SK-N-SH (cell line): ENCODE measurements around the gene CDS2. TPM values are rescaled to one million over a fixed set of nuclear protein-coding genes. Genes with fewer than 3 reads are reported as not detected.
"Not testable (repeated sequence)": the region's sequence is repeated elsewhere in the genome, so short reads cannot be mapped to it uniquely, and the experiment has no call there.

Experiments used
- CTCF ChIA-PET: fragments of 300-600, 350-600 bp; formaldehyde crosslinking; extraction: SDS; loops from one replicate; lab custom pipeline; 2021; lab: Yijun Ruan, JAX
- POLR2A ChIA-PET: fragments of 350-600 bp; sonication (Branson Sonifier 250); formaldehyde crosslinking; extraction: SDS; loops from one replicate; lab custom pipeline; 2020; ENCODE audit warnings: antibody characterized with exemption, inconsistent platforms; lab: Yijun Ruan, JAX
- DNase-seq: peaks from one replicate; pipeline ENCODE4 v3.0.0; 2012
- H2AFZ ChIP-seq: fragments of 200-600 bp; sonication (generic); 2 replicates; pipeline ENCODE4 v1.8.1; 2016; ENCODE audit warnings: antibody characterized with exemption, mild to moderate bottlenecking, low read depth
- H3F3A ChIP-seq: fragments of 200-600 bp; sonication (generic); replicated peaks from 2 replicates; pipeline ENCODE3; 2016; ENCODE audit warnings: antibody characterized with exemption, mild to moderate bottlenecking; ENCODE audit not compliant: insufficient read depth
- H3K27ac ChIP-seq, 2 experiments: fragments of 200-500 bp in 1 of 2; fragments of 200-600 bp in 1 of 2; sonication (Bioruptor generic) in 1 of 2; sonication (generic), shearing (Covaris generic) in 1 of 2; 2 replicates each; pipeline versions ENCODE4 v1.5.1 to v1.6.1; 2014 to 2016; ENCODE audit warnings: low read depth in 2 of 2, inconsistent platforms in 1 of 2, low read length in 1 of 2, mild to moderate bottlenecking in 1 of 2, mixed read lengths in 1 of 2
- H3K27me3 ChIP-seq: fragments of 200-600 bp; sonication (generic), shearing (Covaris generic); 2 replicates; pipeline ENCODE4 v1.6.1; 2016; ENCODE audit warnings: mixed run types; ENCODE audit not compliant: insufficient read depth
- H3K36me3 ChIP-seq, 2 experiments: fragments of 200-500 bp in 1 of 2; fragments of 200-600 bp in 1 of 2; sonication (Bioruptor generic) in 1 of 2; sonication (generic) in 1 of 2; replicated peaks in 1 of 2; 2 replicates each; pipeline versions ENCODE3 to v1.5.1; 2014 to 2016; ENCODE audit warnings: low read length in 1 of 2, mild to moderate bottlenecking in 1 of 2; ENCODE audit not compliant: insufficient read depth in 2 of 2, control insufficient read depth in 1 of 2
- H3K4me1 ChIP-seq, 2 experiments: fragments of 200-500 bp in 1 of 2; fragments of 200-600 bp in 1 of 2; sonication (Bioruptor generic) in 1 of 2; sonication (generic), shearing (Covaris generic) in 1 of 2; 2 replicates each; pipeline versions ENCODE4 v1.5.1 to v1.6.1; 2014 to 2016; ENCODE audit warnings: low read depth in 1 of 2, low read length in 1 of 2, mixed run types in 1 of 2; ENCODE audit not compliant: insufficient read depth in 2 of 2, control insufficient read depth in 1 of 2
- H3K4me2 ChIP-seq: fragments of 200-600 bp; sonication (generic), shearing (Covaris generic); 2 replicates; pipeline ENCODE4 v1.6.1; 2017; ENCODE audit warnings: mixed run types
- H3K4me3 ChIP-seq, 2 experiments: fragments of 200-500 bp in 1 of 2; fragments of 200-600 bp in 1 of 2; sonication (Bioruptor generic) in 1 of 2; sonication (generic), shearing (Covaris generic) in 1 of 2; 2 replicates each; pipeline versions ENCODE4 v1.5.1 to v1.8.1; 2014 to 2016; ENCODE audit warnings: low read depth in 2 of 2, inconsistent platforms in 1 of 2, low read length in 1 of 2, mild to moderate bottlenecking in 1 of 2, mixed read lengths in 1 of 2, moderate library complexity in 1 of 2
- H3K79me2 ChIP-seq: fragments of 200-600 bp; sonication (generic); 2 replicates; pipeline ENCODE4 v1.8.1; 2017; ENCODE audit warnings: mild to moderate bottlenecking; ENCODE audit not compliant: insufficient read depth
- H3K9ac ChIP-seq: fragments of 200-600 bp; sonication (generic); 2 replicates; pipeline ENCODE4 v1.6.1; 2017; ENCODE audit warnings: mixed run types
- H3K9me2 ChIP-seq: fragments of 200-600 bp; sonication (generic); 2 replicates; pipeline ENCODE4 v1.6.1; 2017; ENCODE audit warnings: mixed run types
- H3K9me3 ChIP-seq: fragments of 200-600 bp; sonication (generic); 2 replicates; pipeline ENCODE4 v1.6.1; 2017; ENCODE audit warnings: mixed run types, mild to moderate bottlenecking, moderate library complexity
- H4K20me1 ChIP-seq: fragments of 200-600 bp; sonication (generic); 2 replicates; pipeline ENCODE4 v1.6.1; 2017; ENCODE audit warnings: mild to moderate bottlenecking, mixed run types; ENCODE audit not compliant: insufficient read depth
- CHD2 ChIP-seq: fragments of 150-350 bp; IDR thresholded peaks from 2 replicates; pipeline ENCODE4 v1.6.1; 2018; ENCODE audit warnings: low read length; ENCODE audit not compliant: partially characterized antibody
- CTCF ChIP-seq: fragments of 200-600 bp; sonication (generic); IDR thresholded peaks from 2 replicates; pipeline ENCODE4 v1.6.1; 2017; ENCODE audit warnings: antibody characterized with exemption, mild to moderate bottlenecking, moderate library complexity
- ELF1 ChIP-seq: IDR thresholded peaks from 2 replicates; pipeline ENCODE4 v1.4.0; 2012
- EP300 ChIP-seq, 2 experiments: IDR thresholded peaks; 2 replicates each; pipeline versions ENCODE4 v1.4.0 to v1.6.1; 2012; ENCODE audit warnings: borderline replicate concordance in 1 of 2, low read depth in 1 of 2, low read length in 1 of 2
- EZH2phosphoT487 ChIP-seq: fragments of 200-600 bp; sonication (generic); IDR thresholded peaks from 2 replicates; pipeline ENCODE4 v1.6.1; 2017; ENCODE audit warnings: low read depth, mixed run types, mild to moderate bottlenecking, antibody characterized with exemption, moderate library complexity, borderline replicate concordance
- FOSL2 ChIP-seq: IDR thresholded peaks from 2 replicates; pipeline ENCODE4 v1.4.0; 2012; ENCODE audit warnings: low read depth, mild to moderate bottlenecking, moderate library complexity, borderline replicate concordance
- FOXJ3 ChIP-seq: sonication (generic); formaldehyde crosslinking; IDR thresholded peaks from 2 replicates; pipeline ENCODE4 v1.5.1; 2020; ENCODE audit warnings: mild to moderate bottlenecking, missing genetic modification reagents
- GATA2 ChIP-seq: sonication (generic); formaldehyde crosslinking; IDR thresholded peaks from 2 replicates; pipeline ENCODE4 v1.5.0; 2020; ENCODE audit warnings: mild to moderate bottlenecking, missing genetic modification reagents
- IRF3 ChIP-seq: fragments of 150-350 bp; IDR thresholded peaks from 2 replicates; pipeline ENCODE4 v1.6.1; 2016; ENCODE audit warnings: mild to moderate bottlenecking, low read depth, low read length
- MXI1 ChIP-seq: IDR thresholded peaks from 2 replicates; pipeline ENCODE4 v1.6.1; 2012; ENCODE audit warnings: mild to moderate bottlenecking, low read depth, low read length, improper control_type of control experiment
- NRF1 ChIP-seq: IDR thresholded peaks from 2 replicates; pipeline ENCODE4 v1.6.1; 2012; ENCODE audit warnings: low read depth, mild to moderate bottlenecking, low read length
- POLR2AphosphoS5 ChIP-seq: IDR thresholded peaks from 2 replicates; pipeline ENCODE4 v1.6.1; 2012; ENCODE audit warnings: low read depth, low read length
- RCOR1 ChIP-seq: fragments of 150-350 bp; IDR thresholded peaks from 2 replicates; pipeline ENCODE4 v1.6.1; 2017; ENCODE audit warnings: antibody characterized with exemption, low read length
- SIN3A ChIP-seq: IDR thresholded peaks from 2 replicates; pipeline ENCODE4 v1.6.1; 2012; ENCODE audit warnings: low read depth, mild to moderate bottlenecking, low read length, moderate library complexity, borderline replicate concordance
- SMC3 ChIP-seq: IDR thresholded peaks from 2 replicates; pipeline ENCODE4 v1.6.1; 2012; ENCODE audit warnings: low read depth, low read length, improper control_type of control experiment
- TAF1 ChIP-seq: IDR thresholded peaks from 2 replicates; pipeline ENCODE4 v1.6.1; 2012; ENCODE audit warnings: low read depth, mild to moderate bottlenecking, low read length, moderate library complexity, borderline replicate concordance
- TCF12 ChIP-seq: IDR thresholded peaks from 2 replicates; pipeline ENCODE4 v1.4.0; 2012
- ZBTB33 ChIP-seq: IDR thresholded peaks from 2 replicates; pipeline ENCODE4 v1.4.0; 2012; ENCODE audit warnings: low read depth, borderline replicate concordance
- WGBS: methylation state at CpG from one replicate; pipeline ENCODE4 v1.1.6; 2017; ENCODE audit warnings: low lambda C conversion rate; 5-methylcytosine and 5-hydroxymethylcytosine counted together
- polyA plus RNA-seq, 3 experiments: library from polyadenylated mRNA; depleted of rRNA; stranded (reverse); fragments of >200 nt; gene quantifications; 2 replicates each; pipeline ENCODE4 v1.2.3, GENCODE V29; 2012
- TF ChIP-seq, protein P1 (sequence below): IDR thresholded peaks from 2 replicates; pipeline ENCODE4 v1.4.0; 2012; ENCODE audit warnings: low read depth, borderline replicate concordance
- TF ChIP-seq, protein P2 (sequence below): fragments of 150-350 bp; IDR thresholded peaks from 2 replicates; pipeline ENCODE4 v1.6.1; 2017; ENCODE audit warnings: antibody characterized with exemption, low read length, low read depth, borderline replicate concordance

The CDS2 gene
- polyA plus RNA-seq, 1 of the 3 experiments (the other 2 are of a cell fraction) = 13.9 TPM

DNA sequence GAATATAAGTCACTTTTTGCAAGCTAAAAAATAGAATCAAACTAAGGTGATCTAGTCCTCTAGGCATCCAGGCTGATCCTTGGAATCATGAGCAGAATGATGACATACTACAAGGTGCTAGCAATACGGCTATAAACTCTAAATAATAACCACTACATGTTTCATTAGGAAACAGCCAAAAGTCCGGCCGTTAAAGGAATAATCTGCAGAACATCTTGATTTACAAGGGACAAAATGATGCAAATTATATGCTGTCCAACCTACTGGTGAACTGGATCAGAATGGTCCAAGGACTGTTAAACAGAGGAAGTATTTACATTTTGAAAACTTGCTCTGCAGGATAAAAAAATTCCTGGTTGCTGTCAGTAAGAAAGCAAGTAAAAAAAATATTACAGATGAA lies 26.9 kb upstream of the CDS2 start:
- peaks cover 51 to 60% of the 10 kb centered on the region in 2 experiments for H3K36me3 ChIP-seq
- CTCF ChIA-PET = interaction anchor here (0.9 to 3.5 kb wide), 7 partner anchors 12 to 496 kb away, joined by 3 to 21 read pairs (median 7); no protein-coding TSS in a partner anchor
- POLR2A ChIA-PET, H3K4me1 ChIP-seq, H3K9ac ChIP-seq, H3F3A ChIP-seq, H4K20me1 ChIP-seq, DNase-seq, H3K79me2 ChIP-seq, H3K4me2 ChIP-seq, H3K9me3 ChIP-seq, H3K27ac ChIP-seq, H3K4me3 ChIP-seq, H2AFZ ChIP-seq, H3K27me3 ChIP-seq, H3K9me2 ChIP-seq: not testable (repeated sequence)
- WGBS = 91% methylated on average over 3 of the region's 3 CpGs

DNA sequence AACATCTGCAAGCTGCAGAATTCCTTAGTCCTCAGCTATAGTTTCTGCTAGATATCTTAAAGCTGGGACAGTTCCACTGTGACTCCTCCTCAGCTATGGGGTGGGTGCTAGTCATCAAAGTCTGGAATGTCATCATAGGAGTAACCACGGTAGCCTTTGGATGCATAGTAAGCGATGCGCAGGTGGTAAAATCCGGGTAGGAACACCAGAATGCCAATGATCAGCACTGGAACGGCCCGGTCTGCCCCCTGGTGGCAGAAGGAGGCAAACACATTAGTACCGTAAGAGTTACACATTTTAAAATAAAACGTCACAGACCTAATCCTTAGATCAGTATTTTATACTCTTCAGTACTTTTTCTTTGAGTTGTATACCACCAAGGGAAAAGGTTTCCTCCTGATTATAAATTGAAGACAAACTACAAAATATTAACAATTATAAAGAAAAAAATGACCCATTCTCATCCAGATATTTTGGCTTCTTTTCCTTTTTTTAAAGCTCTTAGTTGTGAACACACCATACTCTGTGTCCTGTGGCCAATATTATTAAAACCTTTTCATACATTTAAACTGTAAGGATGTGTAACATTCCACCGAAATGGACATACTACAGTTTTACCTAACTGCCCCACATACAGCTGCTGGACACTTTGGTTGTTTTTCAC lies 26.0 kb upstream of the CDS2 start:
- ChIA-PET CTCF (interaction anchor here (0.6 to 3.5 kb wide), 63 partner anchors 8 to 897 kb away, joined by 3 to 21 read pairs (median 3); partner anchors contain the start of genes PCNA and PRND), POLR2A (interaction anchor here (0.6 kb wide), 1 partner anchor 36 kb away, joined by 3 read pairs; no protein-coding TSS in a partner anchor)
- Histone ChIP-seq H3K79me2 (peaks cover 9% of the 10 kb centered on the region; the same call in 1 of the 2 replicates), H3K36me3 (peaks cover 48 to 67% of the 10 kb centered on the region in 2 experiments), H3K4me1 (no peaks in the 10 kb centered on the region), H3K9me2 (no peaks in the 10 kb centered on the region), H4K20me1 (no peaks in the 10 kb centered on the region), H2AFZ (no peak overlapping the region), H3K4me2 (no peak overlapping the region), H3K9me3 (no peaks in the 10 kb centered on the region), H3K27ac (no peak overlapping the region), H3K4me3 (no peak overlapping the region; a peak in 1 of 4 replicates), H3K27me3 (no peaks in the 10 kb centered on the region), H3F3A (peaks cover 4% of the 10 kb centered on the region), H3K9ac (no peak overlapping the region)
- WGBS = 10% methylated on average over 9 of the region's 9 CpGs
- peak; percentile 72 for DNase-seq
- TF ChIP-seq GATA2 (CRISPR knock-in tag) (no peak), SIN3A (no peak), EZH2phosphoT487 (no peak), CHD2 (no peak), RCOR1 (no peak), TCF12 (no peak), EP300 (IDR thresholded peaks at IDR 0.05; ENCODE audit: borderline replicate concordance in 1 of 2, low read depth in 1 of 2, low read length in 1 of 2) (no peak), POLR2AphosphoS5 (no peak), ZBTB33 (no peak), IRF3 (no peak), FOSL2 (no peak), FOXJ3 (CRISPR knock-in tag) (no peak), NRF1 (no peak), CTCF (peak; percentile 93), ELF1 (no peak), TAF1 (no peak), SMC3 (peak; percentile 80), MXI1 (no peak)
- TF ChIP-seq, protein P1, sequence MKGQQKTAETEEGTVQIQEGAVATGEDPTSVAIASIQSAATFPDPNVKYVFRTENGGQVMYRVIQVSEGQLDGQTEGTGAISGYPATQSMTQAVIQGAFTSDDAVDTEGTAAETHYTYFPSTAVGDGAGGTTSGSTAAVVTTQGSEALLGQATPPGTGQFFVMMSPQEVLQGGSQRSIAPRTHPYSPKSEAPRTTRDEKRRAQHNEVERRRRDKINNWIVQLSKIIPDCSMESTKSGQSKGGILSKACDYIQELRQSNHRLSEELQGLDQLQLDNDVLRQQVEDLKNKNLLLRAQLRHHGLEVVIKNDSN = no peak
- TF ChIP-seq, protein P2, sequence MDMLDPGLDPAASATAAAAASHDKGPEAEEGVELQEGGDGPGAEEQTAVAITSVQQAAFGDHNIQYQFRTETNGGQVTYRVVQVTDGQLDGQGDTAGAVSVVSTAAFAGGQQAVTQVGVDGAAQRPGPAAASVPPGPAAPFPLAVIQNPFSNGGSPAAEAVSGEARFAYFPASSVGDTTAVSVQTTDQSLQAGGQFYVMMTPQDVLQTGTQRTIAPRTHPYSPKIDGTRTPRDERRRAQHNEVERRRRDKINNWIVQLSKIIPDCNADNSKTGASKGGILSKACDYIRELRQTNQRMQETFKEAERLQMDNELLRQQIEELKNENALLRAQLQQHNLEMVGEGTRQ = no peak
